Peyer's patch (tissue), 4 donors: ENCODE data around the gene IKZF3. TPM values are rescaled to one million over a fixed set of nuclear protein-coding genes. Genes with fewer than 3 reads are reported as not detected.
"Not testable (repeated sequence)": the region's sequence is repeated elsewhere in the genome, so short reads cannot be mapped to it uniquely, and the experiment has no call there.

Source experiments
- DNase-seq, 3 donors: peaks; one replicate each; pipeline ENCODE4 v3.0.0-alpha.2; 2017 to 2019
- H3K27ac ChIP-seq, 4 donors: fragments of 200-600 bp; sonication (generic); one replicate each; pipeline ENCODE4 v1.5.1; 2016 to 2019
- H3K27me3 ChIP-seq, 2 donors: fragments of 200-600 bp; sonication (generic); one replicate each; pipeline ENCODE4 v1.5.1; 2019
- H3K36me3 ChIP-seq, 3 donors: fragments of 200-600 bp; sonication (generic); one replicate each; pipeline ENCODE4 v1.5.1; 2016 to 2019
- H3K4me1 ChIP-seq, 4 donors: fragments of 200-600 bp; sonication (generic); one replicate each; pipeline ENCODE4 v1.5.1; 2016 to 2019
- H3K4me3 ChIP-seq, 4 donors: fragments of 200-600 bp; sonication (generic); 1 replicate in 3 of 4; 2 replicates in 1 of 4; pipeline ENCODE4 v1.5.1; 2016 to 2019; ENCODE audit warnings: mild to moderate bottlenecking in 1 of 4
- H3K9me3 ChIP-seq, 4 donors: fragments of 200-600 bp; sonication (generic); one replicate each; pipeline ENCODE4 v1.5.1; 2016 to 2019; ENCODE audit warnings: mild to moderate bottlenecking in 1 of 4
- CTCF ChIP-seq, 6 experiments: fragments of 450-650 bp in 4 of 6; fragments of 200-600 bp in 2 of 6; sonication (generic) in 1 of 6; IDR thresholded peaks; one replicate each; pipeline ENCODE4 v1.5.1; 2017 to 2019; ENCODE audit warnings: antibody characterized with exemption in 6 of 6, mild to moderate bottlenecking in 3 of 6, moderate library complexity in 1 of 6
- POLR2A ChIP-seq, 2 donors: fragments of 450-650 bp; IDR thresholded peaks; one replicate each; pipeline ENCODE4 v1.5.1; 2017; ENCODE audit warnings: antibody characterized with exemption in 2 of 2, mild to moderate bottlenecking in 2 of 2, moderate library complexity in 2 of 2
- total RNA-seq, 4 donors: library from RNA; depleted of rRNA; stranded (reverse); fragments of >200 nt; gene quantifications; one replicate each; pipeline ENCODE4 v1.1.0, GENCODE V29; 2016

The IKZF3 gene
- total RNA-seq, 4 donors from 2014 or later = 5.4 to 45.4 (median 7.0) TPM

- Histone ChIP-seq H3K27ac (no peak overlapping the region), H3K9me3 (no peaks in the 10 kb centered on the region), H3K27me3 (no peaks in the 10 kb centered on the region), H3K4me3 (no peak overlapping the region), H3K4me1 (no peaks in the 10 kb centered on the region), H3K36me3 (peaks cover 0 to 7% (median 0%) of the 10 kb centered on the region in 3 donors)
- DNase-seq = no peak
- no peak for TF ChIP-seq CTCF (IDR thresholded peaks at IDR 0.05)
- TF ChIP-seq POLR2A (IDR thresholded peaks at IDR 0.05) = no peak
These were observed 34.0 kb upstream of the IKZF3 start for GRCh38 chr17:39898088-39898487.

GRCh38 chr17:39894681-39895376 is 30.7 kb upstream of the IKZF3 start:
- no peaks in the 10 kb centered on the region for H3K36me3 ChIP-seq
- H3K27ac ChIP-seq = no peak overlapping the region
- TF ChIP-seq POLR2A (IDR thresholded peaks at IDR 0.05) (no peak), CTCF (IDR thresholded peaks at IDR 0.05) (no peak)
- no peak for DNase-seq
- H3K27me3 ChIP-seq = no peaks in the 10 kb centered on the region
- no peaks in the 10 kb centered on the region for H3K9me3 ChIP-seq
- no peaks in the 10 kb centered on the region for H3K4me1 ChIP-seq
- H3K4me3 ChIP-seq = no peak overlapping the region

- Histone ChIP-seq H3K27ac (no peak overlapping the region), H3K4me1 (no peaks in the 10 kb centered on the region), H3K9me3 (no peaks in the 10 kb centered on the region)
These were observed 25.1 kb upstream of the IKZF3 start for GRCh38 chr17:39889200-39889599.

GRCh38 chr17:39887078-39887477 is 23.0 kb upstream of the IKZF3 start:
- Histone ChIP-seq H3K36me3 (no peaks in the 10 kb centered on the region), H3K9me3 (no peaks in the 10 kb centered on the region), H3K4me3 (no peak overlapping the region), H3K4me1 (no peaks in the 10 kb centered on the region), H3K27ac (no peak overlapping the region), H3K27me3 (no peaks in the 10 kb centered on the region)
- DNase-seq = no peak
- TF ChIP-seq CTCF (IDR thresholded peaks at IDR 0.05) (no peak), POLR2A (IDR thresholded peaks at IDR 0.05) (no peak)

More at GRCh38 chr17:39889200-39889599, 25.1 kb upstream of the IKZF3 start:
- Histone ChIP-seq H3K27me3 (no peaks in the 10 kb centered on the region), H3K4me3 (no peak overlapping the region), H3K36me3 (no peaks in the 10 kb centered on the region)
- no peak for DNase-seq
- no peak for TF ChIP-seq CTCF (IDR thresholded peaks at IDR 0.05)
- no peak for TF ChIP-seq POLR2A (IDR thresholded peaks at IDR 0.05)

- H3K4me3 ChIP-seq, H3K27ac ChIP-seq, H3K36me3 ChIP-seq, H3K9me3 ChIP-seq, DNase-seq, H3K4me1 ChIP-seq, H3K27me3 ChIP-seq: not testable (repeated sequence)
These were observed 22.0 kb upstream of the IKZF3 start for GRCh38 chr17:39886102-39886501.

GRCh38 chr17:39872751-39873150 is 8.6 kb upstream of the IKZF3 start:
- peaks cover 0 to 5% (median 0%) of the 10 kb centered on the region in 4 donors for H3K9me3 ChIP-seq
- no peaks in the 10 kb centered on the region for H3K27me3 ChIP-seq
- DNase-seq = no peak
- H3K36me3 ChIP-seq = no peaks in the 10 kb centered on the region
- TF ChIP-seq POLR2A (IDR thresholded peaks at IDR 0.05) (no peak), CTCF (IDR thresholded peaks at IDR 0.05) (peak in 3 of 6 experiments; percentile 37 to 70 (median 50))
- no peak overlapping the region for H3K27ac ChIP-seq
- H3K4me1 ChIP-seq = peaks cover 0 to 4% (median 0%) of the 10 kb centered on the region in 4 donors
- H3K4me3 ChIP-seq = no peak overlapping the region
